ENCODE data around the gene SLIT3. TPM values are rescaled to one million over a fixed set of nuclear protein-coding genes. Genes with fewer than 3 reads are reported as not detected.

The SLIT3 gene
- total RNA-seq, 1 donor from 2014 or later, result 0.22 TPM

DNA sequence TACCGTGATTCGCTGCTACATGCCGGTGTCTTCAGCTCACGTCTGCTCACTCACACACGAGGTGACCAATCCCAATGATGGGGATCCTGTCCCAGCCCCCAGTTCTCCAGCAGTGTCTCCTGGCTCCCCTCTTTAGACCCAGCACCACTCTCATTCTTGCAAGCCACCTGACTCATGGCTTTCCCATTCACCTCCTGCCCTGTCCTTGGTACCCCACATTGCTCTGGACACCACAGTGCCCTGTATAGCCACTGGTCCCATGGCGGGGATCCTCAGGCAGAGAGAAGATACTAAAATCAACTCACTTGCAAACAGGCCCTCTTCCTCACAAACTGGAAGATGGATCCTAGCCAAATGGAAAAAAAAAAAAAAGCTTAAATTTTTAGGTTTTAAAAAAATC is 81.0 kb downstream of the SLIT3 start:
- Histone ChIP-seq H3K27me3 (peaks cover 68% of the 10 kb centered on the region), H3K36me3 (no peaks in the 10 kb centered on the region), H2AFZ (replicated peaks) (no peak overlapping the region), H3K79me2 (ENCODE audit: low read depth) (no peaks in the 10 kb centered on the region), H3K9ac (no peak overlapping the region), H3K9me3 (ENCODE audit: low read depth) (no peaks in the 10 kb centered on the region), H3K4me1 (no peaks in the 10 kb centered on the region), H4K20me1 (ENCODE audit: low read depth) (no peaks in the 10 kb centered on the region), H3K4me2 (no peak overlapping the region), H3K27ac (no peak overlapping the region), H3F3A (ENCODE audit: low read depth) (no peaks in the 10 kb centered on the region), H3K4me3 (no peak overlapping the region)
- Mint-ChIP-seq H3K27ac (no peak overlapping the region), H3K27me3 (ENCODE audit: insufficient read depth, low read depth) (peaks cover 6% of the 10 kb centered on the region), H3K4me1 (peaks cover 21% of the 10 kb centered on the region), H3K4me3 (no peak overlapping the region), H3K9me3 (no peaks in the 10 kb centered on the region), H3K36me3 (no peaks in the 10 kb centered on the region)
- DNase-seq (ENCODE audit: low spot score), result no peak
- TF ChIP-seq, protein P1, sequence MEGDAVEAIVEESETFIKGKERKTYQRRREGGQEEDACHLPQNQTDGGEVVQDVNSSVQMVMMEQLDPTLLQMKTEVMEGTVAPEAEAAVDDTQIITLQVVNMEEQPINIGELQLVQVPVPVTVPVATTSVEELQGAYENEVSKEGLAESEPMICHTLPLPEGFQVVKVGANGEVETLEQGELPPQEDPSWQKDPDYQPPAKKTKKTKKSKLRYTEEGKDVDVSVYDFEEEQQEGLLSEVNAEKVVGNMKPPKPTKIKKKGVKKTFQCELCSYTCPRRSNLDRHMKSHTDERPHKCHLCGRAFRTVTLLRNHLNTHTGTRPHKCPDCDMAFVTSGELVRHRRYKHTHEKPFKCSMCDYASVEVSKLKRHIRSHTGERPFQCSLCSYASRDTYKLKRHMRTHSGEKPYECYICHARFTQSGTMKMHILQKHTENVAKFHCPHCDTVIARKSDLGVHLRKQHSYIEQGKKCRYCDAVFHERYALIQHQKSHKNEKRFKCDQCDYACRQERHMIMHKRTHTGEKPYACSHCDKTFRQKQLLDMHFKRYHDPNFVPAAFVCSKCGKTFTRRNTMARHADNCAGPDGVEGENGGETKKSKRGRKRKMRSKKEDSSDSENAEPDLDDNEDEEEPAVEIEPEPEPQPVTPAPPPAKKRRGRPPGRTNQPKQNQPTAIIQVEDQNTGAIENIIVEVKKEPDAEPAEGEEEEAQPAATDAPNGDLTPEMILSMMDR (IDR thresholded peaks at IDR 0.05), result no peak

DNA sequence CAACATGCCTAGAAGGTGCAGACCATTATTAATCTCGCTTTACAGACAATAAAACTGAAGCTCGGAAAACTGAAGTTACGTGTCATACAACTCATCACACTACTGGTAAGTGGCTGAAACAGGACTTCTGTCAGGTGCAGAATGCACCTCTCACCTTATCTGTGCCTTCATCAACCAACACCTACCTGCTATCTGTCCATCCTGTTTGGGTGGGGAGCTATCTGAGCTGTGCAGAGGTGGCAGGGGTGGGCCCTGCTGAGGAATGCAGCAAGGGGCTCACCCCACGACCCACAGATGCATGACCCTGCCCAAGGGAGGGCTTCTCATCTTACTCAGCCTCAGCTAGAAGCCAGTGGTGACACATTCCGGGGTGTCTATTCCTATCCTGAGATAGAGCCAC is 81.6 kb downstream of the SLIT3 start:
- Histone ChIP-seq H4K20me1 (ENCODE audit: low read depth) (no peaks in the 10 kb centered on the region), H3K4me1 (no peaks in the 10 kb centered on the region), H3K9me3 (ENCODE audit: low read depth) (no peaks in the 10 kb centered on the region), H3F3A (ENCODE audit: low read depth) (no peaks in the 10 kb centered on the region), H3K27me3 (peaks cover 62% of the 10 kb centered on the region), H2AFZ (replicated peaks) (no peak overlapping the region), H3K79me2 (ENCODE audit: low read depth) (no peaks in the 10 kb centered on the region), H3K9ac (no peak overlapping the region), H3K4me2 (no peak overlapping the region), H3K27ac (no peak overlapping the region), H3K4me3 (no peak overlapping the region), H3K36me3 (no peaks in the 10 kb centered on the region)
- peaks cover 6% of the 10 kb centered on the region for H3K27me3 Mint-ChIP-seq (ENCODE audit: insufficient read depth, low read depth)
- no peaks in the 10 kb centered on the region for H3K36me3 Mint-ChIP-seq
- H3K9me3 Mint-ChIP-seq, result no peaks in the 10 kb centered on the region
- no peak for DNase-seq (ENCODE audit: low spot score)
- H3K4me1 Mint-ChIP-seq, result peaks cover 21% of the 10 kb centered on the region
- H3K4me3 Mint-ChIP-seq, result no peak overlapping the region
- H3K27ac Mint-ChIP-seq, result no peak overlapping the region
- TF ChIP-seq EZH2 (IDR thresholded peaks at IDR 0.05) (no peak), EZH2phosphoT487 (IDR thresholded peaks at IDR 0.05) (no peak)
- TF ChIP-seq, protein P1 (IDR thresholded peaks at IDR 0.05), result no peak

DNA sequence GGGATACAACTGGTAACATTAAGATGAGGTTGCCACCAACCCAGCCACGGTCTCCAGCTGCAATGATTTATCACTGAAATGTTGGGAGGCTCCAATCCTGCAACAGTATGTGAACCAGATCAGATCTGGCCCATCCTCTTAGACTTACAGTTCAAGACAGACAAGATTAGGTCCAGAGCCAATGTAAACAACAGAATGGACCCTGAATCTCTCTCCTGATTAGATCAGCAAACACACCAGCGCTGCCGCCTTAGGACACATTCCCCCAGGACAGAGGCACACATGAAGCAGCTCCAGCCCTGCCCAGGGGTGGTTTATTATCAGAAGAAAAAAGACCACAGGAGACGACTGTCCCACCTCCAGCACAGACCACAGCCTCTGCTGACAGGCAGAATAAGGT is 82.1 kb downstream of the SLIT3 start:
- Mint-ChIP-seq H3K9me3 (no peaks in the 10 kb centered on the region), H3K4me3 (no peak overlapping the region), H3K36me3 (no peaks in the 10 kb centered on the region), H3K27me3 (ENCODE audit: insufficient read depth, low read depth) (peaks cover 6% of the 10 kb centered on the region), H3K4me1 (peaks cover 19% of the 10 kb centered on the region), H3K27ac (no peak overlapping the region)
- Histone ChIP-seq H3K9me3 (ENCODE audit: low read depth) (no peaks in the 10 kb centered on the region), H3K27me3 (peaks cover 57% of the 10 kb centered on the region), H3K79me2 (ENCODE audit: low read depth) (no peaks in the 10 kb centered on the region), H3K27ac (no peak overlapping the region), H2AFZ (replicated peaks) (no peak overlapping the region), H3F3A (ENCODE audit: low read depth) (no peaks in the 10 kb centered on the region), H3K4me2 (no peak overlapping the region), H3K36me3 (no peaks in the 10 kb centered on the region), H3K4me3 (no peak overlapping the region), H3K9ac (no peak overlapping the region), H3K4me1 (no peaks in the 10 kb centered on the region), H4K20me1 (ENCODE audit: low read depth) (no peaks in the 10 kb centered on the region)
- no peak for DNase-seq (ENCODE audit: low spot score)
- TF ChIP-seq, protein P1 (IDR thresholded peaks at IDR 0.05), result no peak
- TF ChIP-seq EZH2phosphoT487 (IDR thresholded peaks at IDR 0.05) (no peak), EZH2 (IDR thresholded peaks at IDR 0.05) (no peak)

DNA sequence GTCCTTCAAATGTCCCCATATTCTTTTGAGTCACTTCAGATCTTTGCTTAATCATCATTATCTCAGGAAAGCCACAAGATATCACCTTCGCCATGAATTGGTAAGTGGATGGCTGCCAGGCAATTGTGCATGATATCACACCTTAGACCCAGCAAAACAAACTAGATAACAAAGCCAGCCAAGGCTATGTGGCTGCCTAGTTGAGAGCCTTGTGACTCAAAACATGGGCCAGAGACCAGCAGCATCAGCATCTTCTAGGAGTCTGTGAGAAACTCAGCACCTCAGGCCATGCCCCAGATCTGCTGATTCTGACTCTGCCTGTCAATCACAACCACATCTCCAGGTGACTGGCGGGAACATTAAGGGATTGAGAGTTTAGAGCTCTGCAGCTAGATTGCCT is 82.8 kb downstream of the SLIT3 start:
- Histone ChIP-seq H3K4me3 (no peak overlapping the region), H3K9me3 (ENCODE audit: low read depth) (no peaks in the 10 kb centered on the region), H4K20me1 (ENCODE audit: low read depth) (no peaks in the 10 kb centered on the region), H3K4me1 (no peaks in the 10 kb centered on the region), H3K27ac (no peak overlapping the region), H3K27me3 (peaks cover 50% of the 10 kb centered on the region), H3F3A (ENCODE audit: low read depth) (no peaks in the 10 kb centered on the region), H3K4me2 (no peak overlapping the region), H3K79me2 (ENCODE audit: low read depth) (no peaks in the 10 kb centered on the region), H3K9ac (no peak overlapping the region), H2AFZ (replicated peaks) (no peak overlapping the region), H3K36me3 (no peaks in the 10 kb centered on the region)
- Mint-ChIP-seq H3K27me3 (ENCODE audit: insufficient read depth, low read depth) (peaks cover 6% of the 10 kb centered on the region), H3K4me1 (peaks cover 12% of the 10 kb centered on the region), H3K4me3 (no peak overlapping the region), H3K9me3 (no peaks in the 10 kb centered on the region), H3K27ac (no peak overlapping the region), H3K36me3 (no peaks in the 10 kb centered on the region)
- TF ChIP-seq EZH2 (IDR thresholded peaks at IDR 0.05), result no peak
- no peak for TF ChIP-seq EZH2phosphoT487 (IDR thresholded peaks at IDR 0.05)
- TF ChIP-seq, protein P1 (IDR thresholded peaks at IDR 0.05), result no peak
- no peak for DNase-seq (ENCODE audit: low spot score)
